Epithelial cell of proximal tubule (primary cell): ENCODE measurements around the gene RNF10. TPM values are rescaled to one million over a fixed set of nuclear protein-coding genes. Genes with fewer than 3 reads are reported as not detected.

ENCODE experiments used
- DNase-seq: peaks from one replicate; pipeline ENCODE4 v3.0.0-alpha.2; 2011; ENCODE audit warnings: low read depth
- H3K4me3 ChIP-seq: 2 replicates; pipeline ENCODE4 v1.5.1; 2011; ENCODE audit warnings: low read depth, mild to moderate bottlenecking, low read length
- total RNA-seq: library from RNA; depleted of rRNA; stranded (reverse); fragments of >200 nt; gene quantifications from 2 replicates; pipeline ENCODE4 v1.2.3, GENCODE V29; 2015
- TF ChIP-seq, protein P1 (sequence below): conservative IDR thresholded peaks from 2 replicates; pipeline ENCODE4 v1.5.1; 2012; ENCODE audit warnings: low read depth, mild to moderate bottlenecking, low read length

RNF10 gene
- total RNA-seq, 1 donor from 2014 or later, result 66.9 TPM

DNA sequence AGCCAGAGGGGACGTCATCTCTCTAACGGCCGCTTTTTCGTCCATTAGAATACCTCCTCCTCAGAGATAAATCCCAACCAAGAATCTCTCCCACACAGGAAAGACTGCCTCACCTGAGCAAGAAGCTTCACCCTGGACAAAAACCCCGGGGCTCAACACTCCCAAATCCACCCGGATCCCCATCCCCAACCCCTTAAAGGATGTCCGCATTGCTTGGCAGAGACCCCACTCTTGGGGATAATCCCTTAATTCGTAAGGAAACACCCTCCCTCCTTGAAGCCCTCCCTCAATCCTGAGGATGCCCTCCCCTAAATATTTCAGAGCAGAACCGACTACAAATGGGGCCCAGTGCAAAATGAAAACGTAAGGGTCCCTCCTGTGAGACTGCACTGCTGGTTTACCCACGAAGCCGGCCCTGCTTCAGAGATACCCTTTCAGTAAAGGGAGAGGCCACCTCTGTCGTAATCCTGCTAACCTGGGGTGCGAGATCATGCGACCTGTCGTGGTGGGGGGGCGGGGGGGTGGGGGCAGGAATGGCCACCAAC is 38.9 kb upstream of the RNF10 start:
- peak overlapping the region; percentile 91 for H3K4me3 ChIP-seq
- DNase-seq, result no peak
- TF ChIP-seq, protein P1, sequence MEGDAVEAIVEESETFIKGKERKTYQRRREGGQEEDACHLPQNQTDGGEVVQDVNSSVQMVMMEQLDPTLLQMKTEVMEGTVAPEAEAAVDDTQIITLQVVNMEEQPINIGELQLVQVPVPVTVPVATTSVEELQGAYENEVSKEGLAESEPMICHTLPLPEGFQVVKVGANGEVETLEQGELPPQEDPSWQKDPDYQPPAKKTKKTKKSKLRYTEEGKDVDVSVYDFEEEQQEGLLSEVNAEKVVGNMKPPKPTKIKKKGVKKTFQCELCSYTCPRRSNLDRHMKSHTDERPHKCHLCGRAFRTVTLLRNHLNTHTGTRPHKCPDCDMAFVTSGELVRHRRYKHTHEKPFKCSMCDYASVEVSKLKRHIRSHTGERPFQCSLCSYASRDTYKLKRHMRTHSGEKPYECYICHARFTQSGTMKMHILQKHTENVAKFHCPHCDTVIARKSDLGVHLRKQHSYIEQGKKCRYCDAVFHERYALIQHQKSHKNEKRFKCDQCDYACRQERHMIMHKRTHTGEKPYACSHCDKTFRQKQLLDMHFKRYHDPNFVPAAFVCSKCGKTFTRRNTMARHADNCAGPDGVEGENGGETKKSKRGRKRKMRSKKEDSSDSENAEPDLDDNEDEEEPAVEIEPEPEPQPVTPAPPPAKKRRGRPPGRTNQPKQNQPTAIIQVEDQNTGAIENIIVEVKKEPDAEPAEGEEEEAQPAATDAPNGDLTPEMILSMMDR, result no peak

GRCh38 chr12:120495731-120496412 is 38.3 kb upstream of the RNF10 start, which contains the start of gene DYNLL1:
TSS of gene DYNLL1 (plus strand) at chr12:120496113. CDS start at chr12:120496422, 309 bp downstream.
- H3K4me3 ChIP-seq, result peak within 1 kb of the TSS; percentile 91
- TF ChIP-seq, protein P1, result no peak
- peak; percentile 48 for DNase-seq

- TF ChIP-seq, protein P1, result peak; percentile 23
- no peak for DNase-seq
- H3K4me3 ChIP-seq, result peak overlapping the region; percentile 91
Observed at GRCh38 chr12:120496413-120497340, 37.5 kb upstream of the RNF10 start.

DNA sequence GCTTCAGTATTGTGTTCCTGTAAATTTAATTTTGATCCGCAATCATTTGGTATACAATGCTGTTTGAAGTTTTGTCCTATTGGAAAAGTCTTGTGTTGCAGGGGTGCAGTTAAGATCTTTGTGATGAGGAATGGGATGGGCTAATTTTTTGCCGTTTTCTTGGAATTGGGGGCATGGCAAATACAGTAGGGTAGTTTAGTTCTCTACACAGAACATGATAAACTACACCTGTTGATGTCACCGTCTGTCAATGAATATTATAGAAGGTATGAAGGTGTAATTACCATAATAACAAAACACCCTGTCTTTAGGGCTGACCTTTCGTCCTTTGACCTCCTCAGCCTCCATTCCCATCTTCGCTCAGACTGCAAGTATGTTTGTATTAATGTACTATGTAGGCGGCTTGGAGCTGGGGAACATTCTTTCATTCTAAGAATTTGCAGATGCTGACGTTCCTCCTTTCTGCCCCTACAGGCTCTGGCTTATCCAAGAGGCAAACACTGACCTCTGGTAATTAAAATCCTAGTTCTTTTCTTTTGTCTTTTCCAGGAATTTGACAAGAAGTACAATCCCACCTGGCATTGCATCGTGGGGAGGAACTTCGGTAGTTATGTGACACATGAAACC is 36.5 kb upstream of the RNF10 start:
- DNase-seq, result no peak
- TF ChIP-seq, protein P1, result no peak

DNA sequence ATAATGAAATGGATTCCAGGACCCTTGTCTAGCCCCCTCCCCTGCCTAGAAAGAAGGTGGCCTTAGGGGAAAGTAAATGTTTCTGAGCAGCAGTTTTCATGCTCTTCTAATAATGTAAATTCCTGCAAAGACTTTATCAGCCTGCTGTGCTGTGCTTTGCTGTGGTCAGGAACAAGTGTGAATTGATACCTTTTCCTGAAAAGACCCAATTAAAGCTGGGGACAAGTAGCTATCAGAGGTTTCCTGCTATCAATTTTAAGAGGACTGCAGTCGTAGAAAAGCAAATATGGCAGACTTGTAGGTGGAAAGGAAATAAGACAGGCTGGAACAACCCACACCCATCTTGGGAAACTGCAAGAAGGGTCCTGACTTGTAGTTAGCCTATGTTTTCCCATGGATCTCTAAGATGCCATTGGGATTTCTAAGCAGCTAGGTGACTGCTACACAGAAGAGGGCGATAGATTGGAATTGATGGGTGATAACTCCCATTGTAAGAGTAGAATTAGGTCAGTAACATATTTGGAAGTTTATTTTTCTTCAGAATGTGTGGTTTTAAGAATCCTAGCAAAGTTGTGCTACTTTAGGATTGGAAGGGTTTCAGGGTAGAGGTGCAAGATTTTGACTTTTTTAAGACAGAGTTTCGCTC is 35.2 kb upstream of the RNF10 start:
- TF ChIP-seq, protein P1, result no peak
- no peak for DNase-seq
- no peak overlapping the region for H3K4me3 ChIP-seq

More for the DNA sequence above, 36.5 kb upstream of the RNF10 start:
- H3K4me3 ChIP-seq, result peak overlapping the region; percentile 91

- DNase-seq, result no peak
- no peak overlapping the region for H3K4me3 ChIP-seq
- TF ChIP-seq, protein P1, result no peak
Observed at GRCh38 chr12:120500581-120500980, 33.6 kb upstream of the RNF10 start.
